HG03066 (cell line): ENCODE results near the gene HMGB1.

Experiments used
- ATAC-seq: cut with Tn5 transposase; IDR thresholded peaks from one replicate; pipeline ENCODE4 v1.9.1; 2021; ENCODE audit warnings: low read depth; ENCODE audit not compliant: unreplicated experiment

HMGB1 gene

GRCh38 chr13:30406779-30407416 is 58.8 kb downstream of the HMGB1 start:
- no peak for ATAC-seq
